Stimulated activated CD8-positive, alpha-beta memory T cell treated with anti-CD3 and anti-CD28 coated beads, Interleukin-15, amount 100 ng/mL, for 48 hours (primary cell): Measurements from ENCODE around the gene SPATS1.

Source experiments
- DNase-seq, 2 donors: peaks; one replicate each; pipeline ENCODE4 v3.0.0-alpha.2; 2020; ENCODE audit warnings: low read depth in 2 of 2

The SPATS1 gene

DNA sequence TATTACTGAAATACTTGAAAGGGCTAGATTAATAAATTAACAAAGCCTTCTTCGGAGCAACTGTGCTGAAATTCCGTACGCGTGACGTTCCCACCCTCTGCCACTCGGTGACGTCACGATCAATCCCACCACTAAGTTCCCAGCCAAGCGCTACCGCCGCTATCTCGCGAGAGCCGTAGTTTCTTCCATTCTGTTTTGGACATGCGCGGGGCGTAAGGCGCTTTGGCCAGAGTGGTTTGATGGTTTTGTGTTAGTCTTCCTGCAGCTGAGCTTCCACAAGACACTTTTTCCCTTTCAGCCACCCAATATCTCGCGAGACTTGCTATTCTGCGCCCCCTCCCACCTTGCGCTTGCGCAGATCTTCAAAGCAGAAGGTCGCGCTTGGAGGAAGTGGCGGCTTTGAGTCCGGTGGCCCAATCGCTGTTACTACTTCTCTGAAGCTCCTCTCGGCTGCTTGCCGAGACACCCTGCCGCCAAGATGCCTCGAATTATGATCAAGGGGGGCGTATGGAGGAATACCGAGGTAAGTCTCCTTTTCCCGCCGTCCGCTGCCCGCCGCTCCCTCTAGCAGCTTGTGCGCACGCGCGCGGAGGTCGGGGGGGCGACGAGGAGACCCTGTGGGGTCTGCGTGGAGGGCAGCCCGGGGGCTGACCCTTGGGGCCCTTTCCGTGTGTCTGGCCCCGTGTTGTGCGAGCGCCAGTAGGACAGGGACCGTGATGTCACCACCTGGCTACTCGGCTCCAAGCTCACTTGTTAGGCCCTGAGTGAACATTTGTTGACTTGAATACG is 45.1 kb downstream of the SPATS1 start, which contains the start of gene CDC5L:
Gene CDC5L, plus strand, starts transcription at position 361 of the 789 bp plus-strand sequence. Its CDS starts 118 bp downstream, at position 479.
- DNase-seq: peak; percentile 90 to 92

DNA sequence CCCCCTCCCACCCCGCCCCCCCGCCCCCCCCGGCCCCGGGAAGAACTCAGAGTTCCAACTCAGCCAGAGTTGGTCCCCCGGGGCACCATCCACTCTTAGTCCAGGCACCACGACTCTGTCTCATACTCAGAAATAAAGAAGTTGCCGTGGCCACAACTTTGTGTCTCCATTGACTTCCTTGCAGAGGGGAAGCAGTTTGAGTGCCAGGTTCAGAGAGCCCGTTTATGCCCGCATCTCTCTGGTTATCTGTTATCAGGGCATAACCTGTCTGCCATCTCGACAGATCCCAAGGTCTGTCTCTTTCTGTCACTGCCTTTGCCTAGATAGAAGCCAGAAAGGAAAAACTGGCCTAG is 45.7 kb downstream of the SPATS1 start:
- DNase-seq: no peak

DNA sequence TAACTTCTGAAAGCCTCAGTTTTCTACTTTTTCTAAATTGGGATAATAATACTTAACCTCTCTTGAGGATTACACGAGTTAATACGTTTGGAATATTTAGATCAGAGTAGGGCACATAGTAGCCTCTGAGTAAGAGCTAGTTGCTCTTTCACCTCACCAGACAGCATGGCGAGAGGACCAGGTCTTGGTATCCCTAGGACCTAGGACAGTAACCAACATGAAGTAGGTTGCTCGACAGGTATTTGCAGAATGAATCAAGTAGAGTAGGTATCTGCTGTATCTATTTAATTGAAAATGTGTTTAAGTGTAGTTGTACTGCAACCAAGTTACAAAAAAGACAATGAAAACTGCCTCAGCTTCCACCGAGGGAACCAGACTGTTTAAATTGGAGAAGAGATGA is 46.4 kb downstream of the SPATS1 start:
- DNase-seq: no peak

DNA sequence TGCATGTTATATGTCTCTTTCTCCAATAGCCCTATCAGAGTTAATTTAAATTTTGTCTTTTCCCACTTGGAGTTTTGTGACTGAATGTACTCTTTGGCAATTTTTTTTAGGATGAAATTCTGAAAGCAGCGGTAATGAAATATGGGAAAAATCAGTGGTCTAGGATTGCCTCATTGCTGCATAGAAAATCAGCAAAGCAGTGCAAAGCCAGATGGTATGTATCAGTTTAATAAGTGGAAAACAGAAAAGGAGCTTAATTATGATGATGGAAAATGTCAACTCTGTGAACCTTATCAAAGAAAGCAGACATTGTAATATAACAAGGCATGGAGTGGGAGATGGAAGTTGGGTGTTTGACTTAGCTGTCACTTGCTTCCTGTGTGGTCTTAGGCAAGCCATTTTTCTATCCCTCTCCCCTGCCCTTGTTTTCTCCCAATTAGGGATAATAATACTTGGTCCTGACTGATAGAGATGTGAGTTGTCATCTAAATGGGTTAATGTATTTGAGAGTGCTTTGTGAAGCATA is 47.8 kb downstream of the SPATS1 start:
- no peak for DNase-seq
